ENCODE results near the gene PARVB.

PARVB gene

GRCh38 chr22:44128958-44129618 is 105.0 kb downstream of the PARVB start:
- peaks cover 26% of the 10 kb centered on the region for H3K36me3 ChIP-seq (ENCODE audit: insufficient read depth, low read length)
- no peak overlapping the region for H3K4me2 ChIP-seq (ENCODE audit: low read length)
- no peaks in the 10 kb centered on the region; the same call in 1 of the 2 replicates for H3K27me3 ChIP-seq (ENCODE audit: insufficient read depth, low read length)
- no peaks in the 10 kb centered on the region for H3K4me1 ChIP-seq (ENCODE audit: insufficient read depth, low read length, severe bottlenecking)
- no peak overlapping the region for H3K9ac ChIP-seq (ENCODE audit: low read length)
- no peak overlapping the region for H3K4me3 ChIP-seq (ENCODE audit: low read depth, low read length, poor library complexity, severe bottlenecking)
- TF ChIP-seq EZH2 (IDR thresholded peaks at IDR 0.05; ENCODE audit: borderline replicate concordance, low read length) (no peak), CTCF (IDR thresholded peaks at IDR 0.05; ENCODE audit: low read length) (no peak)
- H3K79me2 ChIP-seq (ENCODE audit: insufficient read depth, low read length) = no peaks in the 10 kb centered on the region
- H3K9me2 ChIP-seq (ENCODE audit: low read depth, low read length) = no peaks in the 10 kb centered on the region
- H4K20me1 ChIP-seq (ENCODE audit: insufficient read depth, low read length) = no peaks in the 10 kb centered on the region
- no peak overlapping the region for H3K27ac ChIP-seq (ENCODE audit: low read depth, low read length, poor library complexity, severe bottlenecking)
- no peaks in the 10 kb centered on the region for H3F3A ChIP-seq (ENCODE audit: insufficient read depth, low read length)
- H2AFZ ChIP-seq (ENCODE audit: low read length) = no peak overlapping the region
- 0 out of 2 replicates have a peak, but pooled peaks cover 2% of the 10 kb centered on the region for H3K9me3 ChIP-seq (ENCODE audit: low read length)

- no peak overlapping the region for H2AFZ ChIP-seq (ENCODE audit: low read length)
- no peaks in the 10 kb centered on the region for H3K79me2 ChIP-seq (ENCODE audit: insufficient read depth, low read length)
- peaks cover 31% of the 10 kb centered on the region for H3K36me3 ChIP-seq (ENCODE audit: insufficient read depth, low read length)
- no peak overlapping the region for H3K4me2 ChIP-seq (ENCODE audit: low read length)
- TF ChIP-seq CTCF (IDR thresholded peaks at IDR 0.05; ENCODE audit: low read length) (no peak), EZH2 (IDR thresholded peaks at IDR 0.05; ENCODE audit: borderline replicate concordance, low read length) (no peak)
- no peaks in the 10 kb centered on the region; the same call in 1 of the 2 replicates for H3K27me3 ChIP-seq (ENCODE audit: insufficient read depth, low read length)
- no peak overlapping the region for H3K9ac ChIP-seq (ENCODE audit: low read length)
- H3F3A ChIP-seq (ENCODE audit: insufficient read depth, low read length) = no peaks in the 10 kb centered on the region
- H3K9me3 ChIP-seq (ENCODE audit: low read length) = 0 out of 2 replicates have a peak, but pooled peaks cover 2% of the 10 kb centered on the region
- H3K4me1 ChIP-seq (ENCODE audit: insufficient read depth, low read length, severe bottlenecking) = no peaks in the 10 kb centered on the region
- H3K4me3 ChIP-seq (ENCODE audit: low read depth, low read length, poor library complexity, severe bottlenecking) = no peak overlapping the region
- H4K20me1 ChIP-seq (ENCODE audit: insufficient read depth, low read length) = no peaks in the 10 kb centered on the region
- H3K27ac ChIP-seq (ENCODE audit: low read depth, low read length, poor library complexity, severe bottlenecking) = no peak overlapping the region
- no peaks in the 10 kb centered on the region for H3K9me2 ChIP-seq (ENCODE audit: low read depth, low read length)
Measured at GRCh38 chr22:44129619-44129976, 105.5 kb downstream of the PARVB start.

GRCh38 chr22:44130076-44130711 is 106.1 kb downstream of the PARVB start:
- no peaks in the 10 kb centered on the region for H3K79me2 ChIP-seq (ENCODE audit: insufficient read depth, low read length)
- no peak overlapping the region for H3K4me3 ChIP-seq (ENCODE audit: low read depth, low read length, poor library complexity, severe bottlenecking)
- H3F3A ChIP-seq (ENCODE audit: insufficient read depth, low read length) = no peaks in the 10 kb centered on the region
- peaks cover 36% of the 10 kb centered on the region for H3K36me3 ChIP-seq (ENCODE audit: insufficient read depth, low read length)
- H3K4me1 ChIP-seq (ENCODE audit: insufficient read depth, low read length, severe bottlenecking) = no peaks in the 10 kb centered on the region
- H3K4me2 ChIP-seq (ENCODE audit: low read length) = no peak overlapping the region
- no peaks in the 10 kb centered on the region for H3K9me2 ChIP-seq (ENCODE audit: low read depth, low read length)
- 0 out of 2 replicates have a peak, but pooled peaks cover 2% of the 10 kb centered on the region for H3K9me3 ChIP-seq (ENCODE audit: low read length)
- TF ChIP-seq EZH2 (IDR thresholded peaks at IDR 0.05; ENCODE audit: borderline replicate concordance, low read length) (no peak), CTCF (IDR thresholded peaks at IDR 0.05; ENCODE audit: low read length) (no peak)
- H3K27me3 ChIP-seq (ENCODE audit: insufficient read depth, low read length) = no peaks in the 10 kb centered on the region; the same call in 1 of the 2 replicates
- no peaks in the 10 kb centered on the region for H4K20me1 ChIP-seq (ENCODE audit: insufficient read depth, low read length)
- no peak overlapping the region for H3K9ac ChIP-seq (ENCODE audit: low read length)
- H3K27ac ChIP-seq (ENCODE audit: low read depth, low read length, poor library complexity, severe bottlenecking) = no peak overlapping the region
- H2AFZ ChIP-seq (ENCODE audit: low read length) = no peak overlapping the region

All from OCI-LY1 (cell line).